HepG2 (cell line): Measurements from ENCODE around the gene ITGB3. TPM values are rescaled to one million over a fixed set of nuclear protein-coding genes. Genes with fewer than 3 reads are reported as not detected.

Experiments used
- GPN1 ChIP-seq: sonication (generic); formaldehyde crosslinking; IDR thresholded peaks from 2 replicates; pipeline ENCODE4 v1.5.1; 2020; ENCODE audit warnings: missing genetic modification reagents, borderline replicate concordance
- HNF4A ChIP-seq: sonication (generic); formaldehyde crosslinking; IDR thresholded peaks from 2 replicates; pipeline ENCODE4 v1.4.0; 2020; ENCODE audit warnings: missing genetic modification reagents
- IRX3 ChIP-seq: sonication (generic); formaldehyde crosslinking; IDR thresholded peaks from 2 replicates; pipeline ENCODE4 v1.8.1; 2023; ENCODE audit warnings: mild to moderate bottlenecking, low read depth, missing genetic modification reagents, borderline replicate concordance
- KDM2A ChIP-seq: sonication (generic); formaldehyde crosslinking; IDR thresholded peaks from 2 replicates; pipeline ENCODE4 v1.4.0; 2020; ENCODE audit warnings: low read depth, missing genetic modification reagents, borderline replicate concordance
- KMT2A ChIP-seq: sonication (generic); formaldehyde crosslinking; IDR thresholded peaks from 2 replicates; pipeline ENCODE4 v1.4.0; 2020; ENCODE audit warnings: missing genetic modification reagents
- MAFG ChIP-seq: sonication (generic); formaldehyde crosslinking; IDR thresholded peaks from 2 replicates; pipeline ENCODE4 v1.5.1; 2020; ENCODE audit warnings: mild to moderate bottlenecking, missing genetic modification reagents
- SNAPC4 ChIP-seq: sonication (generic); formaldehyde crosslinking; IDR thresholded peaks from 2 replicates; pipeline ENCODE4 v1.4.0; 2020; ENCODE audit warnings: mild to moderate bottlenecking, missing genetic modification reagents
- SSRP1 ChIP-seq: IDR thresholded peaks from 2 replicates; pipeline ENCODE4 v1.6.1; 2016; ENCODE audit warnings: control low read depth
- TEAD2 ChIP-seq: sonication (generic); formaldehyde crosslinking; IDR thresholded peaks from 2 replicates; pipeline ENCODE4 v1.9.0; 2021; ENCODE audit warnings: missing genetic modification reagents
- TFDP1 ChIP-seq: IDR thresholded peaks from 2 replicates; pipeline ENCODE4 v1.6.1; 2016; ENCODE audit warnings: missing compliant biosample characterization, missing genetic modification reagents, borderline replicate concordance
- TP53 ChIP-seq: sonication (generic); formaldehyde crosslinking; conservative IDR thresholded peaks from 2 replicates; pipeline ENCODE4 v1.4.0; 2020; ENCODE audit warnings: missing genetic modification reagents
- ZBTB14 ChIP-seq: sonication (generic); formaldehyde crosslinking; IDR thresholded peaks from 2 replicates; pipeline ENCODE4 v1.4.0; 2020; ENCODE audit warnings: missing genetic modification reagents
- ZBTB21 ChIP-seq: sonication (generic); formaldehyde crosslinking; IDR thresholded peaks from 2 replicates; pipeline ENCODE4 v1.4.0; 2020; ENCODE audit warnings: missing genetic modification reagents
- ZNF18 ChIP-seq: sonication (generic); formaldehyde crosslinking; IDR thresholded peaks from 2 replicates; pipeline ENCODE4 v1.8.0; 2022; ENCODE audit warnings: mild to moderate bottlenecking, missing genetic modification reagents; ENCODE audit not compliant: insufficient replicate concordance
- polyA plus RNA-seq, 8 experiments: library from polyadenylated mRNA; depleted of rRNA in 3 of 8; stranded (reverse) in 7 of 8; unstranded in 1 of 8; fragments of >200 nt; fragmentation: Illumina TruSeq in 4 of 8; extraction: Trizol in 4 of 8; gene quantifications; 2 replicates each; pipeline versions ENCODE4 v1.2.1 to v1.2.3, GENCODE V29; 2011 to 2016; ENCODE audit warnings: low read depth in 4 of 8, missing spikeins in 1 of 8, mixed read lengths in 1 of 8; ENCODE audit not compliant: insufficient read depth in 1 of 8
- total RNA-seq, 5 experiments: library from RNA; depleted of rRNA; stranded (reverse); fragments of >200 nt; fragmentation: Illumina TruSeq; extraction: Trizol; gene quantifications; 2 replicates each; pipeline ENCODE4 v1.2.3, GENCODE V29; 2016; ENCODE audit warnings: low read depth in 1 of 5
- TF ChIP-seq, protein P1 (sequence below): sonication (generic); formaldehyde crosslinking; IDR thresholded peaks from 2 replicates; pipeline ENCODE4 v1.4.0; 2020; ENCODE audit warnings: missing genetic modification reagents
- TF ChIP-seq, protein P2 (sequence below): sonication (generic); formaldehyde crosslinking; IDR thresholded peaks from 2 replicates; pipeline ENCODE4 v1.5.0; 2020; ENCODE audit warnings: missing genetic modification reagents

The ITGB3 gene
- total and polyA plus RNA-seq, 2 of the 13 experiments (the other 11 are each of a cell fraction or from before 2014, with no cell fraction given), result 0.09 to 0.31 TPM

DNA sequence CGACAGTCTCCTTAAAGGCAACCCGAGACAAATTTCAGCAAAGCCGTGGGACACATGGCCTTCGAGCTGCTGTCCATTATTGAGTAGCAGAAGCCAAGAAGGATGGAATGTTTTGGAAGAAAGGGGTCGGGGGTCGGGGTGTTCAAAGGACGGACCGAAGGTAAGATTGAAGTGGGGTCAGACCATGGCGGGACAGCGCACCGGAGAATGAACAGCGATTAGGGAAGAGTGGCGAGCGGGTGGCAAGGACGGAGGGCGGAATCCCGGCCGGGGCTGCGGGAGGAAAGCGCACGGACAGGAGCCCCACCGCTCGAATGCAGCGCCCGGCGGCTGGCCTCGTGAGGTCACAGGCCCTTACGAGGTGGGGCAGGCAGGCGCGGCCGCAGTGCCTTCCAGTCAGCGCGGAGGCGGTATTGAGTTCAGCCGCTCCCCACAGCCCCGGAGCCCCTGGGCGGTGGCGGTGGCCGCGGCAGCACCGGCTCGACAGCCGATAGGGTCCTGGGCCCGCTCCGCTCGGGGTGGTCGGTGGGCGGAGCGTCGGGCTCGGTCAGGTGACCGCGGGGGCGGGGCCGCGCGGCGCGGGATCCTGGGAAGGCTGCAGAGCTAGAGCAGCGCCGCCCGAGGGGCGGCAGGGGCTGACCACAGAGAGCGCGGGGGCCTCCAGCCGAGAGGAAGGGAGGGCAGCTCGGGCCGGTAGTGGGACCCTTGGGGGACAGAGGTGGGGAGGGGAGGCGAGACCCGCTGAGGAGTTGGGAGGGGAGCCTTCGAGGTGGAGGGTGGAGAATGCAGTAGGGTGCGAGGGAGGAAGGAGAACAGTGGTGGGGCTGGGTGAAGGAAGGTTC lies 70.0 kb downstream of the ITGB3 start, which contains the start of gene EFCAB13 (continued):
- TF ChIP-seq TP53 (no peak), ZNF18 (CRISPR knock-in tag) (peak; percentile 92), TFDP1 (CRISPR knock-in tag) (peak; percentile 98), GPN1 (0 out of 2 replicates have a peak, but pooled peaks have one; percentile 53), KDM2A (CRISPR knock-in tag) (peak; percentile 93; the same call in 1 of the 2 replicates), SSRP1 (CRISPR knock-in tag) (no peak), ZBTB21 (CRISPR knock-in tag) (no peak), HNF4A (0 out of 2 replicates have a peak, but pooled peaks have one; percentile 3), KMT2A (CRISPR knock-in tag) (peak; percentile 85), MAFG (no peak), TEAD2 (CRISPR knock-in tag) (peak; percentile 71), IRX3 (CRISPR knock-in tag) (peak; percentile 97), ZBTB14 (CRISPR knock-in tag) (peak; percentile 61), SNAPC4 (CRISPR knock-in tag) (0 out of 2 replicates have a peak, but pooled peaks have one; percentile 13)
- TF ChIP-seq, protein P1, sequence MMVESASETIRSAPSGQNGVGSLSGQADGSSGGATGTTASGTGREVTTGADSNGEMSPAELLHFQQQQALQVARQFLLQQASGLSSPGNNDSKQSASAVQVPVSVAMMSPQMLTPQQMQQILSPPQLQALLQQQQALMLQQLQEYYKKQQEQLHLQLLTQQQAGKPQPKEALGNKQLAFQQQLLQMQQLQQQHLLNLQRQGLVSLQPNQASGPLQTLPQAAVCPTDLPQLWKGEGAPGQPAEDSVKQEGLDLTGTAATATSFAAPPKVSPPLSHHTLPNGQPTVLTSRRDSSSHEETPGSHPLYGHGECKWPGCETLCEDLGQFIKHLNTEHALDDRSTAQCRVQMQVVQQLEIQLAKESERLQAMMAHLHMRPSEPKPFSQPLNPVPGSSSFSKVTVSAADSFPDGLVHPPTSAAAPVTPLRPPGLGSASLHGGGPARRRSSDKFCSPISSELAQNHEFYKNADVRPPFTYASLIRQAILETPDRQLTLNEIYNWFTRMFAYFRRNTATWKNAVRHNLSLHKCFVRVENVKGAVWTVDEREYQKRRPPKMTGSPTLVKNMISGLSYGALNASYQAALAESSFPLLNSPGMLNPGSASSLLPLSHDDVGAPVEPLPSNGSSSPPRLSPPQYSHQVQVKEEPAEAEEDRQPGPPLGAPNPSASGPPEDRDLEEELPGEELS (CRISPR knock-in tag), result peak; percentile 45
- TF ChIP-seq, protein P2, sequence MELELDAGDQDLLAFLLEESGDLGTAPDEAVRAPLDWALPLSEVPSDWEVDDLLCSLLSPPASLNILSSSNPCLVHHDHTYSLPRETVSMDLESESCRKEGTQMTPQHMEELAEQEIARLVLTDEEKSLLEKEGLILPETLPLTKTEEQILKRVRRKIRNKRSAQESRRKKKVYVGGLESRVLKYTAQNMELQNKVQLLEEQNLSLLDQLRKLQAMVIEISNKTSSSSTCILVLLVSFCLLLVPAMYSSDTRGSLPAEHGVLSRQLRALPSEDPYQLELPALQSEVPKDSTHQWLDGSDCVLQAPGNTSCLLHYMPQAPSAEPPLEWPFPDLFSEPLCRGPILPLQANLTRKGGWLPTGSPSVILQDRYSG, result peak; percentile 93; the same call in 1 of the 2 replicates
